Pancreas (tissue), 10 donors: ENCODE results near the gene AFDN. TPM values are rescaled to one million over a fixed set of nuclear protein-coding genes. Genes with fewer than 3 reads are reported as not detected.

Experiments used
- ATAC-seq, 4 donors: fragments of 200-7000 bp; cut with Tn5 transposase; one replicate each; pipeline versions ENCODE4 v1.8.0 to v1.9.1; 2020; ENCODE audit warnings: mild to moderate bottlenecking in 4 of 4, moderate library complexity in 4 of 4
- DNase-seq, 6 donors: peaks; one replicate each; pipeline ENCODE4 v3.0.0-alpha.2; 2020
- FAIRE-seq: peaks from 2 replicates; lab custom pipeline; 2012; peaks lifted over from hg19 to GRCh38; lab: Jason Lieb, UNC
- H3K27ac ChIP-seq, 4 donors: fragments of 200-600 bp; sonication (generic); 1 replicate in 3 of 4; 2 replicates in 1 of 4; pipeline versions ENCODE4 v1.5.0 to v1.8.0; 2020
- H3K27me3 ChIP-seq, 4 donors: fragments of 200-600 bp; one replicate each; pipeline ENCODE4 v1.8.0; 2021
- H3K36me3 ChIP-seq, 3 donors: fragments of 200-600 bp; sonication (generic) in 1 of 3; one replicate each; pipeline versions ENCODE4 v1.5.0 to v1.8.0; 2020 to 2021
- H3K4me1 ChIP-seq, 3 donors: fragments of 200-600 bp; one replicate each; pipeline ENCODE4 v1.8.0; 2021
- H3K4me3 ChIP-seq, 4 donors: fragments of 200-600 bp; sonication (generic) in 2 of 4; one replicate each; pipeline versions ENCODE4 v1.5.0 to v1.8.0; 2020 to 2021
- H3K9me3 ChIP-seq, 4 donors: fragments of 200-600 bp; one replicate each; pipeline ENCODE4 v1.8.0; 2021
- WGBS, 2 donors: extraction: QIAGEN DNeasy Blood & Tissue Kit; methylation state at CpG; one replicate each; pipeline ENCODE4 v1.1.7; 2013; 5-methylcytosine and 5-hydroxymethylcytosine counted together
- intact Hi-C, 3 donors: fragments of 100-400 bp; cut with DNase I; formaldehyde crosslinking; loops; one replicate each; pipeline versions ENCODE4 v1.11.1 to v1.14.2; 2022
- polyA plus RNA-seq, 2 donors: library from polyadenylated mRNA; stranded (reverse); fragments of 200-250 nt; gene quantifications; one replicate each; pipeline ENCODE4 v1.2.3, GENCODE V29; 2013
- total RNA-seq, 6 donors: library from RNA; stranded (reverse); fragmentation: NEBNext Ultra II Directional in 4 of 6; extraction: Animal tissue kit (Norgen Biotek cat#: 25700) in 4 of 6; gene quantifications; one replicate each; pipeline versions ENCODE4 v1.2.1 to v1.2.4, GENCODE V29; 2021 to 2023
- TF ChIP-seq, protein P1 (sequence below), 4 donors: fragments of 200-600 bp; sonication (generic) in 3 of 4; IDR thresholded peaks; one replicate each; pipeline versions ENCODE4 v1.5.0 to v1.8.0; 2021; ENCODE audit warnings: antibody characterized with exemption in 4 of 4
- donor health status: healthy with polysubstance abuse.
- donor health status: DM: no; HTN: no; CAD: no; lungs with moderate emphysema.
- donor health status: DM: no; HTN: no; CAD: no.
- donor health status: control.
- donor health status: control.
- donor health status: Bipolar disorder and iron deficiency.
- donor health status: DM: yes; HTN: yes; CAD: no.
- donor health status: DM: no; HTN: no; CAD: no.
- donor health status: DM: no; HTN: no; CAD: no.
- donor health status: DM: yes; HTN: yes; CAD: no.

The AFDN gene
- total and polyA plus RNA-seq, 8 donors, result 55.2 to 122 (median 73.3) TPM

DNA sequence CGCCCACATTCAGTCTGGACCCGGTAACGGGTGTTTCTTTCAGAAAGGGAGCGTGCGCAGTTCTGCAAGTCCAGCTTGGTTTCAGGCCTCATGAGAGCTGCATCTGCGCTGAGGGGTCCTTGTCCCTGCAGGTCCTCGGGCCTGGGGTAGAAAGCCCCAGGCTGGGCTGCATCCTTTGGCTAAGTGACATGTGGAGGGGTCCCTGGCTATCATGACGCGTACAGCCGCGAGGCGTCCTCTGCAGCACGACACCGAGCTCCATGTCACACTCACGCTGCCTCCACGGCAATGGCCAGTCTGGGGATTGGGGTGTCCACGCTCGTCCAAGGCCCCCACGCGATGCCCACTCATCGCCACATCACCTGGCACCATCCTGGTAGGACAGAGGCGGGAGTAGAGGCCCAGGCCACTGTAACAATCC, 169.0 kb downstream of the AFDN start:
- Histone ChIP-seq H3K27me3 (no peaks in the 10 kb centered on the region), H3K9me3 (no peaks in the 10 kb centered on the region), H3K27ac (no peak overlapping the region), H3K4me3 (no peak overlapping the region), H3K36me3 (no peaks in the 10 kb centered on the region), H3K4me1 (no peaks in the 10 kb centered on the region)
- WGBS, 2 donors, result 90 to 94% methylated on average over 22 of the region's 22 CpGs
- ATAC-seq (no peak), FAIRE-seq (no peak), DNase-seq (no peak)
- intact Hi-C loops, result no loop called here
- TF ChIP-seq, protein P1, sequence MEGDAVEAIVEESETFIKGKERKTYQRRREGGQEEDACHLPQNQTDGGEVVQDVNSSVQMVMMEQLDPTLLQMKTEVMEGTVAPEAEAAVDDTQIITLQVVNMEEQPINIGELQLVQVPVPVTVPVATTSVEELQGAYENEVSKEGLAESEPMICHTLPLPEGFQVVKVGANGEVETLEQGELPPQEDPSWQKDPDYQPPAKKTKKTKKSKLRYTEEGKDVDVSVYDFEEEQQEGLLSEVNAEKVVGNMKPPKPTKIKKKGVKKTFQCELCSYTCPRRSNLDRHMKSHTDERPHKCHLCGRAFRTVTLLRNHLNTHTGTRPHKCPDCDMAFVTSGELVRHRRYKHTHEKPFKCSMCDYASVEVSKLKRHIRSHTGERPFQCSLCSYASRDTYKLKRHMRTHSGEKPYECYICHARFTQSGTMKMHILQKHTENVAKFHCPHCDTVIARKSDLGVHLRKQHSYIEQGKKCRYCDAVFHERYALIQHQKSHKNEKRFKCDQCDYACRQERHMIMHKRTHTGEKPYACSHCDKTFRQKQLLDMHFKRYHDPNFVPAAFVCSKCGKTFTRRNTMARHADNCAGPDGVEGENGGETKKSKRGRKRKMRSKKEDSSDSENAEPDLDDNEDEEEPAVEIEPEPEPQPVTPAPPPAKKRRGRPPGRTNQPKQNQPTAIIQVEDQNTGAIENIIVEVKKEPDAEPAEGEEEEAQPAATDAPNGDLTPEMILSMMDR (IDR thresholded peaks at IDR 0.05), result no peak

DNA sequence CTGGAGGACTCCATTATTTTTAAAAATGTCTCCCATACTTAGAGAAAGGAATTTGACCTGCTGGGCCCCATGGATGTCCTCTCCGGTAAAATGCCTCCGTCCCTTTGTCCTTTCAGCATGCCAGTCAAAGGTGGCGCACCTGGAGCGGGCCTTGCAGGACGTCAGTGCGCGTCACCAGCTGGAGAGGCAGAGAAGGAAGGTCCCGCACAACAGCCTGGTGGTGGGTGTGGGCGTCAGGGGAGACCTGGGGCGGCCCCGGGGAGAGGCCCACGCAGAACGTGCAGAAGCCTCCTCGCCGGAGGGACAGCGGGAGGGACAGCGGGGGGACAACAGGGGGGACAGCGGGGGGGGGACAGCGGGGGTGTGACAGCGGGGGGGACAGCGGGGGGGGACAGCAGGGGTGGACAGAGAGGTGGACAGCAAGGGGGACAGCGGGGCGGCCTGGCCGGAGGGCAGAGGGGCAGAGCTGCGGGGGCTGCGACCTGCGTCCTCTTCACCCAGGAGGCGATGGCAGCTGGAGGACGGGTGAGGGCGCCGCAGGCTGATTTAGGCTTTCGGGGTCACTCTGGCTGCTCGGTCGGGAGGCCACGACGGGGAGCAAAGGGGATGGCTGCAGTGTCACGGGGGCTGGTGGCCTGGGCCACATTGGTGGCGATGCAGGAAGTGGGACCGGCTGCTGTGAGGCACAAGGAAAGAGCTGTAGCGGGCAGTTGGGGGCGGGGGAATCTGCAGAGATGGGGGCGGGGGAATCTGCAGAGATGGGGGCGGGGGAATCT, 169.9 kb downstream of the AFDN start:
- ATAC-seq, result no peak
- DNase-seq, result no peak
- H3K4me3 ChIP-seq, result no peak overlapping the region
- H3K4me1 ChIP-seq, result no peaks in the 10 kb centered on the region
- FAIRE-seq, result no peak
- no peaks in the 10 kb centered on the region for H3K36me3 ChIP-seq
- H3K27ac ChIP-seq, result no peak overlapping the region
- 73 to 78% methylated on average over 32 to 41 of the region's 43 CpGs for WGBS, 2 donors
- H3K27me3 ChIP-seq, result no peaks in the 10 kb centered on the region
- TF ChIP-seq, protein P1 (IDR thresholded peaks at IDR 0.05), result no peak
- intact Hi-C loops, result no loop called here
- no peaks in the 10 kb centered on the region for H3K9me3 ChIP-seq

DNA sequence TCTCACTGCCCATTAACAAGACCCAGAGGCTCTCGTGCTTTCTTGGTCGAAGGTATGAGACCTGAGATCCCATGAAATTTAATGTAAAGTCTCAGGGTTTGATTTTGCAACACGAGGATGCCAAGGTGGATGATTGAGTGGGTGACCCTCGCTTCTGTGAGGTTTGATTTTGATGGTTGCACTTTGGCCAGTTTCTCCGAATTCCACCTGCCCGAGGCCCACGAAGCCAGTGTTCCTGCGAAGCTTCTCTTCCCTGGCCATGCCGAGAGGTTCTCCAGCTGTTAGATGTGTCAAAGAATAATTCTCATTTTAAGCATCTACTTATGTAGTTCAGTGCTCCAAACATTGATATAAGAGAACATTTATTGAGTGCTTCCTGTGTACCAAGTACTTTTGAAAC, 170.9 kb downstream of the AFDN start, which contains the start of gene KIF25:
KIF25 (plus strand) TSS at position 30 of the 400 bp plus-strand sequence. CDS start 31,915 bp downstream, outside the sequence.
- H3K27ac ChIP-seq, result no peak within 1 kb of the TSS
- no peak for FAIRE-seq
- H3K4me1 ChIP-seq, result no peaks in the 10 kb centered on the region
- no peak within 1 kb of the TSS for H3K4me3 ChIP-seq
- 41 to 60% methylated on average over 9 of the region's 9 CpGs for WGBS, 2 donors
- ATAC-seq, result no peak
- no peaks in the 10 kb centered on the region for H3K9me3 ChIP-seq
- no peak for DNase-seq
- H3K36me3 ChIP-seq, result no peaks in the 10 kb centered on the region
- intact Hi-C loops, result no loop called here
- H3K27me3 ChIP-seq, result no peaks in the 10 kb centered on the region
- TF ChIP-seq, protein P1 (IDR thresholded peaks at IDR 0.05), result no peak

DNA sequence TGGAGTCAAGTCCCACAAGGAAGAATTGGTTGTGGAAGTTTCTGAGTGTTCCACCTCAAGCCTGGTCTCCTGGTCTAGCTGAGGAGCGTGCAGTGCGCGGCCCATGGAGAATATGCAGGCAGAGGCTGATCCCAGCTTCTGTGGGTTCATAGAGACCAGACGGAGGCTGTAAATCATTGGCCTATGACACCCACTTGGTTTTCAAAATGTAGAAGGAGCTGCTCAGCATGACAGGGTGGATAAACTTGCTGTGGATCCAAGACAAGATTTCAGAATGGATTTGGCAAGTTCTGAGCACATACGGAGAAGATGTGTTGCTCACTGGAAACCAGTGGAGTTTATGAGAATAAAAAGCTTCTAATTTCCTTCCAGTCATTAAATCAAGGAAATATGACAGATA, 171.5 kb downstream of the AFDN start:
- Histone ChIP-seq H3K27me3 (no peaks in the 10 kb centered on the region), H3K4me3 (no peak overlapping the region), H3K36me3 (no peaks in the 10 kb centered on the region), H3K4me1 (no peaks in the 10 kb centered on the region), H3K27ac (no peak overlapping the region), H3K9me3 (no peaks in the 10 kb centered on the region)
- TF ChIP-seq, protein P1 (IDR thresholded peaks at IDR 0.05), result no peak
- intact Hi-C loops, result no loop called here
- ATAC-seq (no peak), FAIRE-seq (no peak), DNase-seq (no peak)
- 85 to 89% methylated on average over 5 of the region's 5 CpGs for WGBS, 2 donors
